ENCODE results near the gene FKRP.

The FKRP gene

GRCh38 chr19:46718157-46718933, 27.5 kb upstream of the FKRP start:
- H3K9ac ChIP-seq (ENCODE audit: low read length) = peak overlapping the region; percentile 96
- peak; percentile 87 for DNase-seq
- peak overlapping the region; percentile 95 for H3K4me2 ChIP-seq (ENCODE audit: low read depth, low read length)

DNA sequence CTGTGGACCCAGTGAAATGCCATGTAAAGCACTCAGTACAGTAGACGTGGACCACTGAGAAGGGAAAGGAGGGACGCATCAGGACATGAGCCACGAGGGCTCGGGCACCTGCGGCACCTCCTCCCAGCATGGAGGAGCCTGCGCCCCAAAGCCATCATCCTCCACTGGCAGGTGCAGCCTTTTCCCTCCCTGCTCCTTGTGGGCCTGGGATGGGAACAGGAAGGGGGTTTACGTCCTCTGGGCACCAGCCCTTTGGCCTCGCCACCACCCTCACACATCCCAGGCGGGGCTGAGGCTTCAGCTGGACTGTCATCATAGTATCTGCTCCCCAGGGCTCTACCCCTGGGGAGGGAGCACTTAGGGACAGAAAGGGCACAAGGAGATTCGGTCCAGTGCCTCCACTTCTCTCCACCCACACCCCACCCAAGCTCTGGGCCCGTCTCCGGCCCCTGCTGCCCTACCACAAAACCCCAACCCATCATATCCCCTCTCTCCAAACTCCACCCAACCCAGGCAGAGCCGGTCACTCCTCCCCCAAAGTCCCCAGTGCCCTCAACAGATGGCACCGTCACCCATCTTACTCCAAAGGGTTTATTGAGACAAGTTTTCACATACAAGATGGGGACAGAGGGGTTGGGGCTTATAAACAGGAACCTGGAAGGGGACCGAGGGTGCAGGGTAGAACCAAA, 26.8 kb upstream of the FKRP start:
- Histone ChIP-seq H3K79me2 (ENCODE audit: low read length) (peaks cover 37% of the 10 kb centered on the region), H3K9me3 (replicated peaks; ENCODE audit: insufficient read depth, low read length) (no peaks in the 10 kb centered on the region), H3F3A (ENCODE audit: insufficient read depth, low read length) (peaks cover 41% of the 10 kb centered on the region), H3K9me2 (replicated peaks; ENCODE audit: insufficient read depth, low read length) (no peaks in the 10 kb centered on the region), H3K27ac (ENCODE audit: low read length) (peak overlapping the region; percentile 95), H3K4me1 (ENCODE audit: low read length) (peaks cover 12% of the 10 kb centered on the region), H4K20me1 (ENCODE audit: insufficient read depth, low read length) (no peaks in the 10 kb centered on the region), H3K4me3 (ENCODE audit: low read length) (peak overlapping the region; percentile 98; the same call in 1 of the 2 replicates), H3K9ac (ENCODE audit: low read length) (peak overlapping the region; percentile 46; the same call in 1 of the 2 replicates), H3K27me3 (replicated peaks; ENCODE audit: insufficient read depth, low read length) (no peaks in the 10 kb centered on the region), H3K36me3 (replicated peaks; ENCODE audit: insufficient read depth, low read length) (no peaks in the 10 kb centered on the region), H3K4me2 (ENCODE audit: low read depth, low read length) (peak overlapping the region; percentile 95), H2AFZ (ENCODE audit: low read length) (no peak overlapping the region)
- no peak for TF ChIP-seq EZH2phosphoT487 (IDR thresholded peaks at IDR 0.05; ENCODE audit: low read length)
- TF ChIP-seq EZH2 (optimal IDR thresholded peaks at IDR 0.05; ENCODE audit: low read depth, low read length) = no peak
- no peak for TF ChIP-seq CTCF (IDR thresholded peaks at IDR 0.05; ENCODE audit: low read length)
- no peak for DNase-seq

More at GRCh38 chr19:46718157-46718933, 27.5 kb upstream of the FKRP start:
- H4K20me1 ChIP-seq (ENCODE audit: insufficient read depth, low read length) = no peaks in the 10 kb centered on the region
- peaks cover 12% of the 10 kb centered on the region for H3K4me1 ChIP-seq (ENCODE audit: low read length)
- H3K27me3 ChIP-seq (replicated peaks; ENCODE audit: insufficient read depth, low read length) = no peaks in the 10 kb centered on the region
- no peaks in the 10 kb centered on the region for H3K36me3 ChIP-seq (replicated peaks; ENCODE audit: insufficient read depth, low read length)
- H3K27ac ChIP-seq (ENCODE audit: low read length) = peak overlapping the region; percentile 95
- no peaks in the 10 kb centered on the region for H3K9me3 ChIP-seq (replicated peaks; ENCODE audit: insufficient read depth, low read length)
- H3K9me2 ChIP-seq (replicated peaks; ENCODE audit: insufficient read depth, low read length) = no peaks in the 10 kb centered on the region
- no peak overlapping the region for H2AFZ ChIP-seq (ENCODE audit: low read length)
- no peak for TF ChIP-seq EZH2phosphoT487 (IDR thresholded peaks at IDR 0.05; ENCODE audit: low read length)
- no peak for TF ChIP-seq EZH2 (optimal IDR thresholded peaks at IDR 0.05; ENCODE audit: low read depth, low read length)
- no peak for TF ChIP-seq CTCF (IDR thresholded peaks at IDR 0.05; ENCODE audit: low read length)
- peaks cover 43% of the 10 kb centered on the region for H3K79me2 ChIP-seq (ENCODE audit: low read length)
- peak overlapping the region; percentile 98 for H3K4me3 ChIP-seq (ENCODE audit: low read length)
- H3F3A ChIP-seq (ENCODE audit: insufficient read depth, low read length) = peaks cover 46% of the 10 kb centered on the region

- Histone ChIP-seq H3K27me3 (replicated peaks; ENCODE audit: insufficient read depth, low read length) (no peaks in the 10 kb centered on the region), H3K4me3 (ENCODE audit: low read length) (no peak overlapping the region), H2AFZ (ENCODE audit: low read length) (no peak overlapping the region), H3K4me1 (ENCODE audit: low read length) (peaks cover 12% of the 10 kb centered on the region), H3K9me2 (replicated peaks; ENCODE audit: insufficient read depth, low read length) (no peaks in the 10 kb centered on the region), H4K20me1 (ENCODE audit: insufficient read depth, low read length) (no peaks in the 10 kb centered on the region), H3K4me2 (ENCODE audit: low read depth, low read length) (no peak overlapping the region), H3K79me2 (ENCODE audit: low read length) (peaks cover 32% of the 10 kb centered on the region), H3K27ac (ENCODE audit: low read length) (peak overlapping the region; percentile 95; the same call in 1 of the 2 replicates), H3F3A (ENCODE audit: insufficient read depth, low read length) (peaks cover 37% of the 10 kb centered on the region), H3K9ac (ENCODE audit: low read length) (no peak overlapping the region), H3K9me3 (replicated peaks; ENCODE audit: insufficient read depth, low read length) (no peaks in the 10 kb centered on the region), H3K36me3 (replicated peaks; ENCODE audit: insufficient read depth, low read length) (no peaks in the 10 kb centered on the region)
- TF ChIP-seq CTCF (IDR thresholded peaks at IDR 0.05; ENCODE audit: low read length) (no peak), EZH2 (optimal IDR thresholded peaks at IDR 0.05; ENCODE audit: low read depth, low read length) (no peak), EZH2phosphoT487 (IDR thresholded peaks at IDR 0.05; ENCODE audit: low read length) (no peak)
- DNase-seq = no peak
Observed at GRCh38 chr19:46719629-46720502, 26.0 kb upstream of the FKRP start.

Data from MM.1S (cell line).